GM12873 (cell line): Measurements from ENCODE around the gene ABHD12B.

Experiments
- TF ChIP-seq, protein P1 (sequence below): IDR thresholded peaks from 2 replicates; pipeline ENCODE4 v1.5.1; 2012; ENCODE audit warnings: low read depth, mild to moderate bottlenecking, moderate library complexity, low read length, control low read depth; ENCODE audit not compliant: insufficient read depth; ENCODE audit errors: missing control alignments

ABHD12B gene

DNA sequence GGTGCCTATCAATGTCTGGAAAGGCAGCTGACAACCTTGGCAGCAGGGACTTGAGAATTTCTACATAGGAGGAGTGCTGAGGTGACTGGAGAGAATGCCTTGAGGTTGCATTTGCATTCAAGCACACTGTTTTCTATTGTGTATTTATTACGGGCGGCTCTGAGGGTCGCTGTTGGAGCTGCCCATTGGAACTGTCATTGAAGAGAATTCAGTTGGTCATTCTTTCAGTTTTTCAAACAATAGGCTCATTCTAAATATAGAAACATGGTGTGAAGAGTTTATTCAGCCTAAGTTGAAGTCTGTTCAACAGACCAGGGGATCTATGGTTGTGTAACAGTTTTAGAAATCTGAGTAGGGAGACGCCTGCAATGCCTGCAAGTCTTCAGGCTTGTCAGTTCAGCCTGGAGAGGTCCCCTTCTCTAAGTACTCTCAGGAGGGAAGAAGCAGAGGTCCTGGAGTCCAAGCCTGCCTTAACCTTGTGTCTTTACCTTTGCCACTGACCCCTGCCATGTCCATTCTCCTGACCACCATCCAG is 9.8 kb upstream of the ABHD12B start:
- TF ChIP-seq, protein P1, sequence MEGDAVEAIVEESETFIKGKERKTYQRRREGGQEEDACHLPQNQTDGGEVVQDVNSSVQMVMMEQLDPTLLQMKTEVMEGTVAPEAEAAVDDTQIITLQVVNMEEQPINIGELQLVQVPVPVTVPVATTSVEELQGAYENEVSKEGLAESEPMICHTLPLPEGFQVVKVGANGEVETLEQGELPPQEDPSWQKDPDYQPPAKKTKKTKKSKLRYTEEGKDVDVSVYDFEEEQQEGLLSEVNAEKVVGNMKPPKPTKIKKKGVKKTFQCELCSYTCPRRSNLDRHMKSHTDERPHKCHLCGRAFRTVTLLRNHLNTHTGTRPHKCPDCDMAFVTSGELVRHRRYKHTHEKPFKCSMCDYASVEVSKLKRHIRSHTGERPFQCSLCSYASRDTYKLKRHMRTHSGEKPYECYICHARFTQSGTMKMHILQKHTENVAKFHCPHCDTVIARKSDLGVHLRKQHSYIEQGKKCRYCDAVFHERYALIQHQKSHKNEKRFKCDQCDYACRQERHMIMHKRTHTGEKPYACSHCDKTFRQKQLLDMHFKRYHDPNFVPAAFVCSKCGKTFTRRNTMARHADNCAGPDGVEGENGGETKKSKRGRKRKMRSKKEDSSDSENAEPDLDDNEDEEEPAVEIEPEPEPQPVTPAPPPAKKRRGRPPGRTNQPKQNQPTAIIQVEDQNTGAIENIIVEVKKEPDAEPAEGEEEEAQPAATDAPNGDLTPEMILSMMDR: no peak

- TF ChIP-seq, protein P1: no peak
These were observed 7.6 kb upstream of the ABHD12B start for GRCh38 chr14:50864237-50864636.

DNA sequence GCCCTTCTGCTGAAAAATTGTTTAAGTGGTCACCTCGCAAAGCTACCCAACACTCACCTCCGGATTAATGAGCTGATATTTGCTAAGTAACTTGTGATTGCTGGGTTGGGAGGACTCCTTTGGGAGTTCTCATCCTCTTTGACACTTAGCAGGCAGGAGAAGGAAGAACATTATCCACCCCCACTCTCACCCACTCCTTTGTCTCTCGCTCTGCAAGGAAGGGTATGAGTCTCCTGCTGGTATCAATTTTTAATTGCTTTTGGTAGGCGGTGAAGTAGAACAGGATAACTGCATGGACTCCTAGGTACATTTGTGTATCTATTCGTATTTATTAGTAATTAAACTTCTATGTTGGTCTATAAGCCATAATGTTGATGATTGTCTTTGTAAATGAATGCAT is 6.9 kb upstream of the ABHD12B start:
- TF ChIP-seq, protein P1: no peak

DNA sequence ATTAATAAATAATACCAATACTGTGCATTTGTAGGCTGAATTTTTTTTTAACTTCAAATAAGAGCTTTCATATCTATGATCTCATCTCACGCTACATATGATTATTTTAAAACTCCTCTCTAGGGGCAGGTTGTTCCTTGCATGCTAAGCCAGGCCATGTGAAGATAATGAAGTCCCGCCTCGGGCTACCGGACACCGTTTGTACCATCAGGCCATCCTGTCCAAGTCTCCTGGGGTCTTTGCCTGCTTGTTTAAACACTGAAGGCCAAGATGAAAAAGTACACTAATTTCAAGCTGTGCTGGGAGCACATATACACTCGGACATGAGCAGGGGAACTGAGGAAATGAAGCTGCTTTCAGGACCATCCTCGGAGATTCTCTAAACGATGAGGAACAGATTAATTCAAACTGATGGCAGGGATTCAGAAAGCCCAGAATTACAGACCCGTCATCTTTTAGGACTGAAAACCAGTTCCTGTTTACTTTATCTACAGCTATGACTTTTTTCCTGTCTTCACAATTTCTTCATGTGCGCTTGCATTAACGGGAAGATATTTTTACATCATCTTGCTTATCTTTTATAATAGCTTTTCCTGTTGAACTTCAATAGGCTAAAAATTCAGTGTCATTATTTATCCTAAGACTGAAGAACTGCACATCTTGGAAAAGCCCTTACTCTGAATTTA is 6.3 kb upstream of the ABHD12B start:
- TF ChIP-seq, protein P1: no peak

GRCh38 chr14:50871228-50871627 is 625 bp upstream of the ABHD12B start:
- TF ChIP-seq, protein P1: no peak

DNA sequence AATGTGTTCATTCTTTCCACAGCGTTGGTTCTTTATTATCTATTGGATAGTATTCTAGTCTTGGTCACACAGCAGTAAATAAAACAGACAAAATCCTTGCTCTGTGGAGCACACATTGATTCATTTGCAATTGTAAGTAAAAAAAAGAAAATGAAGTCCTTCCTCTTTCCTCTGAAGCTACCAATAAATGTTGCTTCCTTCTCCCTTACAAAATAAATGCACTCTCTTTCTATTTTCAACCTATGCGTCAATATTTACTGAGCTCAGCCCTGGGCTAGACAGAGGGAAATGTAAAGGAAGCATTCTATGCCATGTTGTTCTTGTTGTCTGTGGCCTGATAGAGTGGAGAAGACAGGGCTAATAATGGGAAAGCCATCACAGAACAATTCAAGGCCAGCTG is 2.9 kb downstream of the ABHD12B start:
- TF ChIP-seq, protein P1: no peak

GRCh38 chr14:50875359-50876070 is 3.7 kb downstream of the ABHD12B start:
- TF ChIP-seq, protein P1: no peak
